Subcutaneous preadipocyte (primary cell): Measurements from ENCODE around the gene NBPF15. TPM values are rescaled to one million over a fixed set of nuclear protein-coding genes. Genes with fewer than 3 reads are reported as not detected.

Source experiments
- small RNA-seq: library from RNA; depleted of rRNA; stranded (forward); fragments of <200 nt; gene quantifications from one replicate; pipeline ENCODE3, GENCODE V24; 2012
- total RNA-seq: library from RNA; depleted of rRNA; stranded (reverse); fragments of >200 nt; gene quantifications from 2 replicates; pipeline ENCODE4 v1.2.3, GENCODE V29; 2012

Gene NBPF15, protein sequence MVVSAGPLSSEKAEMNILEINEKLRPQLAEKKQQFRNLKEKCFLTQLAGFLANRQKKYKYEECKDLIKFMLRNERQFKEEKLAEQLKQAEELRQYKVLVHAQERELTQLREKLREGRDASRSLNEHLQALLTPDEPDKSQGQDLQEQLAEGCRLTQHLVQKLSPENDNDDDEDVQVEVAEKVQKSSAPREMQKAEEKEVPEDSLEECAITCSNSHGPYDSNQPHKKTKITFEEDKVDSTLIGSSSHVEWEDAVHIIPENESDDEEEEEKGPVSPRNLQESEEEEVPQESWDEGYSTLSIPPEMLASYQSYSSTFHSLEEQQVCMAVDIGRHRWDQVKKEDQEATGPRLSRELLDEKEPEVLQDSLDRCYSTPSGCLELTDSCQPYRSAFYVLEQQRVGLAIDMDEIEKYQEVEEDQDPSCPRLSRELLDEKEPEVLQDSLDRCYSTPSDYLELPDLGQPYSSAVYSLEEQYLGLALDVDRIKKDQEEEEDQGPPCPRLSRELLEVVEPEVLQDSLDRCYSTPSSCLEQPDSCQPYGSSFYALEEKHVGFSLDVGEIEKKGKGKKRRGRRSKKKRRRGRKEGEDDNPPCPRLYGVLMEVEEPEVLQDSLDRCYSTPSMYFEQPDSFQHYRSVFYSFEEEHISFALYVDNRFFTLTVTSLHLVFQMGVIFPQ
- 26.1 and 50.2 TPM in 2 replicates for total RNA-seq

DNA sequence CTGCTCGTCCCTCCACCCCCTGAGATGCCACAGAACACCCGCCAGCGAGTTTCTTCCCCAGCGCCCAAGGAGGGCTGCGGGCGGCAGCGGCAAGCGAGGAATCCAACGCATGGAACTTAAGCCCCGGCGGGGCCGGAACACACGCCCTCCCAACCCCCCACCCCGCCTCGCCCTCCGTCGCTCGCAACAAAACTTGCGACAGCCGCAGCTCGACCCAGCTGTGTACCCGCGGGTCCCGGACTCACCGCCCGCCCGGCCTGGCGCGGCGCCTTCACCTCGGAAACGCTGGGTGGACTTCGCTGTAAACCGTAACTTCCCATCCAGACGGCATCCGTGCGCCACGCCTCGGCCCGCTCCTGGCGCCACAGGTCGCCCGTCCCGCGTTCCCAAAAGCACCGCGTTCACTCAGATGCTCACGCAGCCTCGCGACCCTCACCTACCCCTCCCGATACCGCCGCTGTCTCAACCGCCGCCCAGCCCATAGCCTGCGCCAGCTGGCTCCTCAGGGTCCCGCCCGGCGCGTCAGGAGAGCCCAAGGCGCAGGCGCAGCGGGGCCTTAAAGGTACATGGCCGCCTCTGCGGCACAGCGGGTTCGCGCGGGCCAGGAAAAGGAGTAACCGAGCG lies at the start of gene NBPF15:
TSS of gene NBPF15 (minus strand) at position 534 of the 624 bp plus-strand sequence. CDS start 21,666 bp downstream, outside the sequence.

Small RNAs within 50 kb of the gene (small RNA-seq; reads per million reads assigned to genes)
- gene AC246785.4 (not detected), gene RNVU1-15 (78.0 reads per million, percentile 98 among the genes with 10 or more reads in this experiment)

Other genes with a start within 250 kb of the NBPF15 start
- gene PPIAL4E, start 88.0 kb downstream of the NBPF15 start, total RNA-seq, result not detected in 2 replicates
- not detected in 2 replicates for gene PPIAL4F, start 131.2 kb upstream of the NBPF15 start, total RNA-seq